Measurements from ENCODE around the gene SHB. TPM values are rescaled to one million over a fixed set of nuclear protein-coding genes. Genes with fewer than 3 reads are reported as not detected.

The SHB gene
- total RNA-seq, 1 experiment from 2014 or later = 23.8 TPM

DNA sequence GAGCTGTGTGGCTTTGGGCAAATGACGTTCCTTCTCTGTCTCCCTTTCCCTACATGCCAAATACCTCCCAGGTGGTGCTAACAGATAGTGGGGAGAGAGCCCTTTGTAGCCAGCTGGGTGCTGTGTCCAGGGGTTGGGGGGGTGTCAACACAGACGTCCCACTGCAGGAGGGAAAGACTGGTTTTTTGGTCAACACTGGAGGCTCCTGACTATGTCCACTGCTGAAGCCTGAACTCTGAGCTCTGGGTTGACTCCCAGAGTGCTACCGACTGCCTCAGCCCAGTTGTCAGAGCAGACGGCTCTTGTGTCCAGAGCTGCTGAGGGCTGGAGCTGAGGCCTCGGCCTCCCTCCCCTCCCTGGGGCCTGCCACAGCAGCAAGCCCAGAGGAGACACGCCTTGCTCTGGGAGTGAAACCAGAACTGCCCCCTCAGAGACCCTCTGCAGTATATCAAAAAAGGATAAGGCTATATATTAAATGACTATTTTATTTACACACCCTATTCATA is 150.3 kb downstream of the SHB start:
- DNase-seq = no peak
- ChIA-PET POLR2A (ENCODE audit: unreplicated experiment) (no interaction called here), CTCF (no interaction called here)
- no peak overlapping the region for H2AFZ ChIP-seq
- H3K4me3 ChIP-seq = no peak overlapping the region
- no peaks in the 10 kb centered on the region for H3K4me1 ChIP-seq (replicated peaks; ENCODE audit: insufficient read depth)
- intact Hi-C loops (cut with micrococcal nuclease; ENCODE audit: unreplicated experiment) = no loop called here
- no peak overlapping the region for H3K27ac ChIP-seq
- H3K36me3 ChIP-seq (ENCODE audit: low read depth) = no peaks in the 10 kb centered on the region
- H3K9me2 ChIP-seq (ENCODE audit: insufficient read depth) = no peaks in the 10 kb centered on the region
- TF ChIP-seq EZH2 (IDR thresholded peaks at IDR 0.05; ENCODE audit: low read depth) = no peak
- TF ChIP-seq, protein P1, sequence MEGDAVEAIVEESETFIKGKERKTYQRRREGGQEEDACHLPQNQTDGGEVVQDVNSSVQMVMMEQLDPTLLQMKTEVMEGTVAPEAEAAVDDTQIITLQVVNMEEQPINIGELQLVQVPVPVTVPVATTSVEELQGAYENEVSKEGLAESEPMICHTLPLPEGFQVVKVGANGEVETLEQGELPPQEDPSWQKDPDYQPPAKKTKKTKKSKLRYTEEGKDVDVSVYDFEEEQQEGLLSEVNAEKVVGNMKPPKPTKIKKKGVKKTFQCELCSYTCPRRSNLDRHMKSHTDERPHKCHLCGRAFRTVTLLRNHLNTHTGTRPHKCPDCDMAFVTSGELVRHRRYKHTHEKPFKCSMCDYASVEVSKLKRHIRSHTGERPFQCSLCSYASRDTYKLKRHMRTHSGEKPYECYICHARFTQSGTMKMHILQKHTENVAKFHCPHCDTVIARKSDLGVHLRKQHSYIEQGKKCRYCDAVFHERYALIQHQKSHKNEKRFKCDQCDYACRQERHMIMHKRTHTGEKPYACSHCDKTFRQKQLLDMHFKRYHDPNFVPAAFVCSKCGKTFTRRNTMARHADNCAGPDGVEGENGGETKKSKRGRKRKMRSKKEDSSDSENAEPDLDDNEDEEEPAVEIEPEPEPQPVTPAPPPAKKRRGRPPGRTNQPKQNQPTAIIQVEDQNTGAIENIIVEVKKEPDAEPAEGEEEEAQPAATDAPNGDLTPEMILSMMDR (conservative IDR thresholded peaks at IDR 0.05) = no peak
- no peaks in the 10 kb centered on the region for H3K27me3 ChIP-seq (ENCODE audit: insufficient read depth, low read depth)
- H3K4me2 ChIP-seq = no peak overlapping the region
- H3K79me2 ChIP-seq (ENCODE audit: low read depth) = no peaks in the 10 kb centered on the region
- BruUV-seq (replicated peaks) = no TSS peak
- no peaks in the 10 kb centered on the region for H3K9me3 ChIP-seq (ENCODE audit: insufficient read depth, low read depth)
- no peaks in the 10 kb centered on the region for H4K20me1 ChIP-seq (ENCODE audit: insufficient read depth)
- peaks cover 5% of the 10 kb centered on the region; the same call in 1 of the 2 replicates for H3F3A ChIP-seq (ENCODE audit: insufficient read depth, low read depth)

DNA sequence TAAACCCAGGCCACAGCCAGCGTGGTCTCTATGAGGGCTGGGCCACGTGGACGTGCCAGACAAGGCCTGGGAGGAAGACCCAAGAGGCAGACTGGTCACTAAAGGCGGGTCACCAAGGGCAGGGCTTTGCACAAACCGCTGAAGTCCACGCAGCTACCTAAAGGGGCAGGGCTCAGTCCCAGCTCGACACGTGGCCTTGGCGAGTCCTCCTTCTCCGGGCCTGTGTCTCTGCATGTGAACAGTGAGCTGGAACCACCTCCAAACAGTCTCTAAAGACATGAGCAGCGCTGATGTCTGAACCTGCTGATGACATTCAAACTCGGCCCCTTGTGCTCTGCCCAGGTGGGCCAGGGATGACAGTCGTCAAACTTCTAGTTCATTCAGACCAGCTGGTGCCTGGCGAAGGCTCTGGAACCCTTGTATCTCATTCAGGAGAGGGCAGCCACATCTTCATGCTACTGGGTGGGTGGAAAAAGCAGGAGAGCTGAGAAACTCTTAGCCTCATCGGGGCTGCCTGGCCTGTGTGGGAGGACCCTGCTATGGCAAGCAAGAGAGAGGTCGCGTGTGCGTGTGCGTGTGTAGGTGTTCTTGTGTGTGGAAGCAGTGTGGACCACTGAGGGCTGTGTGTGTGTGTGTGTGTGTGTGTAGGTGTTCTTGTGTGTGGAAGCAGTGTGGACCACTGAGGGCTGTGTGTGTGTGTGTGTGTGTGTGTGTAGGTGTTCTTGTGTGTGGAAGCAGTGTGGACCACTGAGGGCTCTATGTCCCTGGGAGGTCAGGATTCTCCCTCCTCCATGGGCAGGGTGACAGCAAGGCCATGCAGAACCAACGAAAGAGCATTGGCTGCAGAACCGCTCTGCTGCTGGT is 151.0 kb downstream of the SHB start:
- H3K4me1 ChIP-seq (replicated peaks; ENCODE audit: insufficient read depth) = no peaks in the 10 kb centered on the region
- intact Hi-C loops (cut with micrococcal nuclease; ENCODE audit: unreplicated experiment) = no loop called here
- no peak for TF ChIP-seq EZH2 (IDR thresholded peaks at IDR 0.05; ENCODE audit: low read depth)
- TF ChIP-seq, protein P1 (conservative IDR thresholded peaks at IDR 0.05) = no peak
- no peaks in the 10 kb centered on the region for H4K20me1 ChIP-seq (ENCODE audit: insufficient read depth)
- no peaks in the 10 kb centered on the region for H3K36me3 ChIP-seq (ENCODE audit: low read depth)
- H3K4me3 ChIP-seq = no peak overlapping the region
- H3K27me3 ChIP-seq (ENCODE audit: insufficient read depth, low read depth) = no peaks in the 10 kb centered on the region
- H3K4me2 ChIP-seq = no peak overlapping the region
- no peak overlapping the region for H2AFZ ChIP-seq
- peaks cover 10% of the 10 kb centered on the region; the same call in 1 of the 2 replicates for H3F3A ChIP-seq (ENCODE audit: insufficient read depth, low read depth)
- no peak for DNase-seq
- POLR2A ChIA-PET (ENCODE audit: unreplicated experiment) = no interaction called here
- H3K9me2 ChIP-seq (ENCODE audit: insufficient read depth) = no peaks in the 10 kb centered on the region
- no peaks in the 10 kb centered on the region for H3K79me2 ChIP-seq (ENCODE audit: low read depth)
- CTCF ChIA-PET = no interaction called here
- no peak overlapping the region for H3K27ac ChIP-seq
- no peaks in the 10 kb centered on the region for H3K9me3 ChIP-seq (ENCODE audit: insufficient read depth, low read depth)
- no TSS peak for BruUV-seq (replicated peaks)

DNA sequence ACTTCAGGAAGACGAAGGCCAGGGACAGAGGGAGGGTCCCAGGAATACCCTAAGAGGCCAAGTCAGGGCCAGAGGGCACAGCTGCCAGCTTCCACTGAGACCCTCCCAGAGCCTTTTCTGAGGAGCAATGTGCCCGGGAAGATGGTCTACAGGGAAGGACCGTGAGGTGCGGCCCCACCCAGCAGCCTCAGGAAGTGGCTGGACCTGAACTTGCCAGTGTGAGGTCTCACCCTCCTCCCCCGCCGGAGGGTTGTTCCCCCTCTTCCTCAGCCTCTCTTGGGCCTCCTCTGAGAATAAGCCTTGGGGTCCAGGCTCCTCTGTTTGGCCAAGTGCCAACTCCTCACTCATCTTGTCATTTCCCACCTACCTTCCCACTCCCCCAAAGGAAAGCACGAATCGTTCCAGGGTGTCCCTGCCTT is 151.7 kb downstream of the SHB start:
- Histone ChIP-seq H3K9me2 (ENCODE audit: insufficient read depth) (no peaks in the 10 kb centered on the region), H3K4me3 (no peak overlapping the region), H3K79me2 (ENCODE audit: low read depth) (no peaks in the 10 kb centered on the region), H3K4me1 (replicated peaks; ENCODE audit: insufficient read depth) (no peaks in the 10 kb centered on the region), H3K4me2 (no peak overlapping the region), H3K27me3 (ENCODE audit: insufficient read depth, low read depth) (no peaks in the 10 kb centered on the region), H3K9me3 (ENCODE audit: insufficient read depth, low read depth) (no peaks in the 10 kb centered on the region), H3F3A (ENCODE audit: insufficient read depth, low read depth) (peaks cover 10% of the 10 kb centered on the region; the same call in 1 of the 2 replicates), H3K27ac (no peak overlapping the region), H3K36me3 (ENCODE audit: low read depth) (no peaks in the 10 kb centered on the region), H2AFZ (no peak overlapping the region), H4K20me1 (ENCODE audit: insufficient read depth) (no peaks in the 10 kb centered on the region)
- ChIA-PET POLR2A (ENCODE audit: unreplicated experiment) (no interaction called here), CTCF (no interaction called here)
- intact Hi-C loops (cut with micrococcal nuclease; ENCODE audit: unreplicated experiment) = no loop called here
- BruUV-seq (replicated peaks) = no TSS peak
- DNase-seq = no peak
- TF ChIP-seq, protein P1 (conservative IDR thresholded peaks at IDR 0.05) = no peak
- TF ChIP-seq EZH2 (IDR thresholded peaks at IDR 0.05; ENCODE audit: low read depth) = no peak
